ENCODE measurements around the gene JCHAIN. TPM values are rescaled to one million over a fixed set of nuclear protein-coding genes. Genes with fewer than 3 reads are reported as not detected.
A peak's percentile ranks its signal among the peaks of the same experiment; 100 is the strongest.

The JCHAIN gene
- total RNA-seq, 1 experiment from 2014 or later = not detected

DNA sequence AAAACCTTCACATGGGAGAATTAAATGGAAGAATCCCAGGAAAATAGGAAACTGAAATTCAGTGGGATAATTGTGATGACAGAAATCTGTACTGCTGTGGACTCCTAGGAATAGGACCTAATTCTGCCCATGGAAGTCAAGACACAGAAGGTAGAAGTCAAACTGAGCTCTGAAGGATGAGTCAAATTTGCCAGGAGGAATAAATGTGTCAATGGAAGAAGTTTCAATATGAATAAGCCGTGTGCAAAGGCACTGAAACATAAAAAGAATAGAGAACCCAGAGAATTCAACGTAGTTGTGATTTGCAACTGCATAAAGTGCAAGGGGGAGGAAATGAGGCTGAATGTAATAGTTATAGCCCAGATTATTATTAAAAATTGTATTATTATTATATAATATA, 26.1 kb downstream of the JCHAIN start:
- no peak for DNase-seq (ENCODE audit: low spot score)

DNA sequence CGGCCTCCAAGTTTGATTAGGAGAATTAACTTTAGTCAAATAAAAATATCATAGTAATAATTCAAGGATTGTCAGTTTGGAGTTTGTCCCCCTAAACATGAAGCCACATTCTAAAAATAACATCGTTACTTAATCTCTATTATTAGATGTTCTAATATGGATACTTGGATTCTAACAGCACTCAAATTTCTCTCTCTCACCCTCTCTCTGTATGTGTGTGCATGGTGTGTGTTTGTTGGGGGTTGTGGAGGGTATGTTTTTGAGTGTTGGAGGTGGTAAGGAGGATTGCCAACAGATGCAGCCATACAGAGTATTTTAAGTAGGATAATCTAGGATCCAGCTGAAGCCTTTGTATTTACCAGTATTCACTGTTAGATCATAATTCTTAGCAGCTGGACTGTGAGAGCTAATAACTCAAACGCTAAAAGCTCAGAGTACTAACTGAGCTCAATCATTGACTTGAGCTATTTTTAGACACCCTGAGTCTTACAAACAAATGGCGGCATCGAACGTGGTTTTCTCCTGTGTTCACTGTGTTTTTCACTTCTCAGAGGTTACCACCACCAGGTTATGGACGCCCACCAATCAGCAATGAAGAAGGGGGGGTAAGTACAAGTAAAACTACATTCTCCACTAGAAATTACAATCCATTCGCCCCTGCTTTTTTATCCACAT, 28.9 kb downstream of the JCHAIN start:
- DNase-seq (ENCODE audit: low spot score) = no peak

DNA sequence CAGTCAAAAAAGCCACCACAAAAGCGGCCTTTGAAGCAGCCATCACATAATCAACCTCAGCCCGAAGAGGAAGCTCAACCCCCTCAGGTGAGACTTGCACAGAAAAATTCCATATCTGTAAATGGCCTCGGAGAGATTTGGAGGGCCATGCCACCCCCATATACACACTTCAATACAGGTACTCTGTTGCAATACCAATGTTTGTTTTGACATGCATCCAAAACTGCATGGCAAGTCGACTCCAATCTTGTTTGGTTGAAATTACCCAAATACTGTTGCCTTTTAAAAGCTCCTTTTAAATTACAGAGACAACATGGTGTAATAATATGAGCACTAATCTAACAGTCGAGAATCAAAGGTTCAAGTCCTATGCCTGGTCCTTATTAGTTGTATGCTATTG, 31.8 kb downstream of the JCHAIN start:
- DNase-seq (ENCODE audit: low spot score) = no peak

DNA sequence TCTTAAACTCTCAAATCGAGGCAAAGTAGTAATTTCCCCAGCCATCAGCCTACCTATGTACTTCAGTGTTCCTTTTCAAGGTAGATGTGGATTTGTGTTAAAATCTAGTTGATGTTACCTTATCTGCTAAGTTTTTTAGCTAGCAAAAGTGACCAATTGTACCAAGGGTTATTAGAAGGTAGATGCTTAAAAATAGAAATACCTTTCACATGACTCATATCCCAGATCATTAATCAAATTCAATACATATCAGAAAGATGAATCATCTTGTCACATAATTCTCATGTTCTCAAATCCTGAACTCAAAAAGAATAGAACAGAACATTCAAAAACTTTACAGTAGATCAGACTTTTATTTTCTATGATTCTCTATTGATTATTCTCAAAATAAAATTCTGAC, 34.3 kb downstream of the JCHAIN start:
- DNase-seq (ENCODE audit: low spot score) = peak; percentile 49

DNA sequence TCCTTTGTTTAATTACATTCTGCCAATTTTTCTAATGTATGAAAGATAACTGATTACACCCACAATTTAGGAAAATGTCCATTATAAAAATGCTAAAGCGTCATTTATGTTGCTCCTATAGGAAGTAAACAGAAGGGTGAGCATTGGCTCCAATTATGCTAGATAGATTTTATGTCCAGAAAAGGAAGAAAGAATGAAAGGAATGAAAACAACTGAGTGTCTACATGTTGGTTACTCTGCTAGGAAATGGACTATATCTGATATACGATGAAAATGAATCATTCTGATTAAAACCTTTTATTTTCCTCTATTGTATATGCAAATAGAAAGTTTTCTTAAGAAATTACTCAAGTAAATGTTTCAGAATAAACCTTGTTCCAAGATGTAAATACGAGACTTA, 36.1 kb downstream of the JCHAIN start:
- no peak for DNase-seq (ENCODE audit: low spot score)

DNA sequence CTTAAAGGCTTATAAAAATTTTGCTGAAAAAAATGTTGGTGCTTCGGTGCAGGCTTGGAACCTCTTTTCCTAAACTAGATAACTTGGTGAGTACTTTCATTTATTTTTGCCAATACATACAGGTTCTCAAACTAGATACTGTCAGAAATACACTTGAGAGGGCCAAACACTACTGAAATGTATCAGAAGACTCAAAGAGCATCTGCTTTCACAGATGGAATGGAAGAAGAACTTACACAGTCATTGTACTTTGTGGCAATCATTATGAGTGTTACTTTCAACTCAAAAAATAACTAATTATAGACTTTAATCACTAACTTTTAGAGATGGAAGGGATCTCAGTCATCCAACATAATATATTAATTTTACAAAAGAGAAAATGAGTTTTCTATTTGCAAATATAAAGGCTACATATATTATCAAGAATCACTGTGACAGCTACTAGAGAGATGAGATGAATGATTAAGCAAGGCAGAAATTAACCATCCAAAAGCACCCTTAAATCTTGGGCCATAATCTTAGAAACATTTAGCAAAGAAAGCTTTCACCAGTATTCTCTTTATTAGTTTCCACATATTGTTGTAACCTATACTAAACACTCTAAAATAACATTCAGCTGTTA, 36.7 kb downstream of the JCHAIN start:
- no peak for DNase-seq (ENCODE audit: low spot score)

DNA sequence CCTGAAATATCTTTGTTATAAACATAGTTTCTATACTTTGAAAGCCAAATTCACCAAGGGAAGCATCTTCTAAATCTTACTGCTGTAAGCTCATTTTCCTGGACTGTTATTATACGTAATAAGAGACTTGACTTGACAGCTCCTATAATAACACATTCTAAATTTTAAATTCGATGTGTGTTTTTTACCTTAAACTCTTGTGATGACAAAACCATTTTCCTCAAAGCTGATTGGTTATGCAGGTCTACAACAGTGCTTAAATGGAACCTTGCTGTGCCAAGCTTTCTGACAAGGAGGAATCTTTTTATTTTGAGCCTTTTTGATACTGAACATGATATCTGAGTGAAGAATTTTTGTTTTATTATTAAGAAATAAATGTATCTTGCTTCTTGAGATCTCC, 37.9 kb downstream of the JCHAIN start, which contains the start of gene ENAM:
Gene ENAM (plus strand): TSS at position 301 of the 400 bp plus-strand sequence. CDS start 757 bp downstream, outside the sequence.
- DNase-seq (ENCODE audit: low spot score) = no peak

DNA sequence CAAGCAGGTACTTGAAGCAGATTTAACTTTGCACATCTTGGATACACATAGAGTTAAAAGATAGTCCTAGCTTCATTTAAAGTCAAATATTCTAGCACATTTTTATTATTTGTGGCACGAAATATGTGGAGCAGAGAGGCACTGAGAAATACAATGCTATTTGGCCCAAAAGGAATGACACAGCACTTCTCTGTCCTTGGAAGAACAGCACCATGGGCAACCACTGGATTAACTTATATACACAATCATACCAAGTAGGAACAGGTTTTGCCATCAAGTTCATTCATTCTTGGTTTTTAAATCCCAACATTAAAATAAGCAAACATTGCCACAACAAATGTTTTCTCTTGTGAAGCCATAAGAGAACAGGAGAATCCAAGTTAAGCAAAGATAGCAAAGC, 38.7 kb downstream of the JCHAIN start:
- DNase-seq (ENCODE audit: low spot score) = no peak

DNA sequence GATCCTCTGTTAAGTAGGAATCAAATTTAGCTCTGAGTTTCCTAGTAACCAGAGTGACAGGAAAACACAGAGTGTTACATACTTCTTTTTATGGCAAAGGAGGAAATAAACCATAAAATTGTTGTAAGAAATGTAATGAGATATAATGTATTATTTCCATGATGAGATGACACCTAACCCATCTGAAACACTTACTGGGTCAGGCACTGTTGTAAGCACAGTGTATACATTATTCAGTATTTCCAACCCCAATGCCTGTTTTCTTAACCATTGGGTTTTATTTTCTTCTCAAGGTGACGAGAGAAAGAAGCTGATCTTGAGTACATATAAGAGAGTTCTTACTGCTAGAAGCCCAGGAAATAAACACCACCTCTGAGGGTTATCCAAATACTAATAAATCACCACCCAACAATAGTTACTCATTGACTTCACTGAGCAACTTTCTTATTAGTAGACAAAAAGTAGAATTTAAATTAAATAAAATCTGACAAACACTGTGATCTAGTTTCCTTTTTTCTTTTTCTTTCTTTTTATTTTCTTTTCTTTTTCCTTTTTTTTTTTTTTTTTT, 42.0 kb downstream of the JCHAIN start:
- DNase-seq (ENCODE audit: low spot score) = no peak

DNA sequence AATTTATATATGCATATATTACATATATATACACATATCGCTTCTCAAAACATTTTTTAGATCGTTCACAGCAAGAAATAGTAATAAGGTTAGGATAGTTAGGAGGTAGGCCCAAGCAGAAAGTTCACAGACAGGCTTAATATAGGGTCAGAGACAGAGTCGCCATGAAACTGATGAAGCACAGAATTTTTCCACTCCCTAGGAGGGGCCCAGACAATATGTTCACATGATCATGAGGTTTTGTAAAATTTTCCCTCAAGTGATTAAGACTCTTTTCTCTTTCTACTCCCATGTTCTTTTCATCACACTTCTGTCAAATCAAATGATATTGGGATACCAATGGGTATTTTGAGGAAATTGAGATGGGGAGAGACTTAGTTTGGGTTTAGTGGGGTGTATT, 43.0 kb downstream of the JCHAIN start:
- no peak for DNase-seq (ENCODE audit: low spot score)

DNA sequence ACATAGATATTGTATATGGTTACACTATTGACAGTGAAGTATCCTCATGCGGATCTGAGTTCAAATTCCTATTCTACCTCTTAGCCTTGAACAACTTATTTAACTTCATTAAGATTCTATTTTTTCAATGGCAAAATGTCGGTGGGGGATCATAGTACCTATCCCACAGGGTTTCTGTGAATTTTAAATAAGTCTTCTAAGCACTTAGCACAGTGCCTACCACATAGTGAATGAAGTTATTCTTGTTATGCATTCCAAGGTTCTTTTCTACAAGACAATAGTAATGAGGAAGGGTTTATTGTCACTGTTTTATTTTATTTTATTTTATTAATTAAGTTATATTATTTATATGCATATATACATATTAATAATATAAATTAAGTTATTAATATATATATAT, 46.5 kb downstream of the JCHAIN start:
- no peak for DNase-seq (ENCODE audit: low spot score)

DNA sequence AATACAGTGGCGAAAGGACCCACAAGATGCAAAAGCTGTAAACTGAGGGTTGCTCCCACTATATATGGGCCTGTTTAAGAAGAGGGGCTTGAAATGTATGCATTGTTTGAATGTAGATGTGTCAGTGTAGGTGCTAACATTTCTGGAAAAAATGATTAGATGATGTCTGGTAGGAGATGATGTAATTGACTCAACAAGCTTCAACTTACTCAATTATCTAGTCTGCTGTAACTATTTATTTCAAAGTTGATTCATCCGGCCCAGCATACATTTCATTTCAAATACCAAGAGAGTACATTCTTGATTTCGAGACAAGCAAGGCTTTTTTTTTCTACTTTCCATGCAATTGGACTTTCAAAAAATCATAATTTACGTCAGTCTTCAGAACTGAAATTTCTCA, 47.0 kb downstream of the JCHAIN start:
- no peak for DNase-seq (ENCODE audit: low spot score)

DNA sequence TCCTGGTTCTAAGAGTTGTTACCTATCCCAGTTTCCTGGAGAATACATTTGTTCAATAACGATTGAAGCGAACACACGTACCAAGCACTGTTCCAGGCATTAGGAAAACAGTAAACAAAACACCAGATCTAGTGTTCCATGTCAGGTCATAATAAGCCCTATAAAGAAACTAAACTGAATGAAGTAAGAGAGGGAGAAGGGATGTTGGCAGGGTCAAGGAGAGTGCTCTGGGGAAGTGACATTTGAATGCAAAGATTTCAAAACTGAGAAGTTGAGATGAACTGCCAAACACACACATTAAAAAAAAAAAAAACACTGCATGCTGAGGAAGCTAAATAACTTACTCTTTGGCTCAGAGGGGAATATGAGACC, 52.1 kb downstream of the JCHAIN start:
- DNase-seq (ENCODE audit: low spot score) = no peak

DNA sequence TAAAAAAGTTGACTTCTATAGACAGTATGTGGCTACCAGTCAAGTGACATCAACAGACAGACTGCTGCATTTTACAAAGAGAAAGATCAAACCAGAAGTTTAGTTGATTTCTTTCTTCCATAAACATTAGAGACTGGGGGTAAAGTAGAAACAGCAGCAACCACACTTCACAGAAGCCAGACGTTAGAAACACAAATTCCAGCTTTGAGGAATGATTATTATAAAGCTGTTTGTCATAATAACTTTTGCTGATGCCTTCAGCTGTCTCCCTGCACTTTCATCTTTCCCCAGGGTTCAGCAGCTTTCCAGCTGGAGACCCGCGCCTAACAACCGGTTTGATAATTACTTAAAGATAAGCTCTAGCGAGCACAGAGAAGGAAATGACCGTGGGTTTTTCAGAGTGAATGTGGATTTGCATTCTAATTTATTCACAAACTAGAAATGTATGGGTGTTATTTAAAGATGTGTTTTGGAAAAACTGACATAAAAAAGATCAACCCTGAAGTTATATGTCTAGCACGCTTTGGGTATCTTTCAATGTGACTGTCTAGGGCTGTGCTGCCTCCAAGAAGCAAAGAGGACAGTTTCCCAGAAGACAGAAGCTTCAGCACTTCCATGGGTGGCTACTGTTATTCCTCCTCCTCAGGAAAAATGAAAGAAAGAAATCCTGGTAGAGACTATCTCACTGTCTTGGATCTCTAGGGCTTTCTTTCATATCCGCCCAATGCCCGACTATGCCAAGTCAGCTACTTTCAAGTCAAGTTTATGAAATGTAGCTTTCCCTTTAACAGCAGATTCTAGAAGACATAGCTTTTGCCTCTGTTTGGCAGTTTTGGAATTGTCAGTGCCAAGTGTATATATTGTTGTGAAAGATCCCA, 52.8 kb downstream of the JCHAIN start:
- no peak for DNase-seq (ENCODE audit: low spot score)

DNA sequence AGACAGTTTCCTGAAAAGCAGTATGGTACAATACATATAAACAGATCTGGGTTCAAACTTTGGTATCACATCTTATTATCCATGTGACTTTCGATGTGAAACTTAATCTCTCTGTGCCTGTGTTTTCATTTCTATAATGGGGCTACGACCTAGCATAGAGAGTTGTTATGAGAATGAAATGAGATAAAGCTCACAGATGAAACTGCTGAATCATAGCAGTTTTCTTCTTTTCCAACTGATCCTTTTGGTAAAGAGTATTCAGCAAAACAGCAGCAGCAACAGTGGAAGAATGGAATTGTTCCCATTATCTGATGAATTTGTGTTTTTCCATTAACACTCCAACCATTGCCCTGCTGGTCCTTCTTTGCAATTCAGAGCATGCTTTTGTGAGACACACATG, 58.0 kb downstream of the JCHAIN start:
- DNase-seq (ENCODE audit: low spot score) = no peak

DNA sequence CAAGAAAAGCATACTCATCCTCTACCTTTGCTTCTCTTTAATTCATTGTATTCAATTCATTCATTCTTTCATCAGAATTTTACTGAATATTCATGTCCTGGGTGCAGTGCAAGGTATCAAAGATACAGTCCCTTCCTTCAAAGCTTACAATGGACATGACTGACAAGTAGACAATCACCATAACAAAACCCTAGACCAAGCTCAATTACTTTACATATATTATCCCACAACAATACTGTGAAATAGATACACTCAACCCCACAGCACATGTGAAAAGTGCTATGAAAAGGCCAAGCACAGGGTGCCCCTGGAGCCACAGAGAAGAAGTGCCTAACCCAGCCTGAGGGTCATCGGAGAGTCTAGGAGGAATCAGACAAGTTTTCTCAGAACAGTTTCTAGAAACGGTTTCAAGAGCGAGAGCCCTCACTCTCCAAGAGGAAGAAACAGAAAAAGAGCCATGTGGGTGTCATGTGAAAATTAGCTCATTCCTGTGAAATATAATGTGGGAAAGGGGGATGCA, 58.9 kb downstream of the JCHAIN start:
- DNase-seq (ENCODE audit: low spot score) = no peak

DNA sequence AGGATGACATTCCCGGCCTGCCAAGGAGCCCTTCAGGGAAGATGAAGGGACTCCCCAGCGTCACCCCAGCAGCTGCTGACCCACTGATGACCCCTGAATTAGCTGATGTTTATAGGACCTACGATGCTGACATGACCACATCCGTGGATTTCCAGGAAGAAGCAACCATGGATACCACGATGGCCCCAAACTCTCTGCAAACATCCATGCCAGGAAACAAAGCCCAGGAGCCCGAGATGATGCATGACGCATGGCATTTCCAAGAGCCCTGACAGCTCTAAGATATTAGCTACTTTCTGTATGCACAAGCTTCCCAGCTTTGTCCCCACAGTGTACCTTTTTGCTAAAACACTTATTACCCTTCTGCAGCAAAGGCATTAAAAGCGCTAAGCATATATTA, 59.8 kb downstream of the JCHAIN start:
- DNase-seq (ENCODE audit: low spot score) = no peak

Other genes starting within 250 kb of the JCHAIN start
- gene MUC7, start 194.3 kb downstream of the JCHAIN start, total RNA-seq (2014; rRNA removed; shearing (Covaris generic)) = not detected in 2 replicates
- 17.4 and 29.6 TPM in 2 replicates for gene AMTN, start 147.9 kb downstream of the JCHAIN start, total RNA-seq (2014; rRNA removed; shearing (Covaris generic))
- gene AMBN, start 74.3 kb downstream of the JCHAIN start, total RNA-seq (2014; rRNA removed; shearing (Covaris generic)) = 0.17 TPM in 1 of 2 replicates, not detected in the other
- not detected in 2 replicates for gene ENAM, start 37.8 kb downstream of the JCHAIN start, total RNA-seq (2014; rRNA removed; shearing (Covaris generic))
- 15.6 and 16.4 TPM in 2 replicates for gene UTP3, start 22.0 kb upstream of the JCHAIN start, total RNA-seq (2014; rRNA removed; shearing (Covaris generic))
- gene RUFY3, start 55.5 kb upstream of the JCHAIN start, total RNA-seq (2014; rRNA removed; shearing (Covaris generic)) = 28.1 and 28.5 TPM in 2 replicates
- gene GRSF1, start 173.4 kb upstream of the JCHAIN start, total RNA-seq (2014; rRNA removed; shearing (Covaris generic)) = 75.8 and 83.9 TPM in 2 replicates
- 4.6 and 7.0 TPM in 2 replicates for gene MOB1B, start 235.9 kb upstream of the JCHAIN start, total RNA-seq (2014; rRNA removed; shearing (Covaris generic))